ENCODE results near the gene LMOD2. TPM values are rescaled to one million over a fixed set of nuclear protein-coding genes. Genes with fewer than 3 reads are reported as not detected.

The LMOD2 gene
- total RNA-seq, 1 experiment from 2014 or later = not detected

GRCh38 chr7:123635551-123636359 is 19.9 kb upstream of the LMOD2 start:
- Mint-ChIP-seq H3K4me3 (ENCODE audit: unreplicated experiment) (no peak overlapping the region), H3K27ac (ENCODE audit: low read depth, unreplicated experiment) (no peak overlapping the region), H3K4me1 (ENCODE audit: insufficient read depth, unreplicated experiment) (peaks cover 22% of the 10 kb centered on the region), H3K9me3 (ENCODE audit: unreplicated experiment) (no peaks in the 10 kb centered on the region), H3K27me3 (ENCODE audit: insufficient read depth, unreplicated experiment) (no peaks in the 10 kb centered on the region), H3K36me3 (ENCODE audit: insufficient read depth, unreplicated experiment) (no peaks in the 10 kb centered on the region)
- CTCF ChIA-PET = interaction anchor here (0.5 to 2.6 kb wide), 38 partner anchors 9 to 1223 kb away, joined by 3 to 16 read pairs (median 4); no protein-coding TSS in a partner anchor
- peak; percentile 70 for TF ChIP-seq CTCF (IDR thresholded peaks at IDR 0.05; ENCODE audit: unreplicated experiment)
- intact Hi-C loops (cut with micrococcal nuclease) = loop anchor here (1.0 to 5.0 kb wide), 9 partner anchors 39 to 522 kb away; no protein-coding TSS in a partner anchor
- no TSS peak for BruUV-seq (replicated peaks)
- POLR2A ChIA-PET = interaction anchor here (0.6 to 4.4 kb wide), 8 partner anchors 8 to 284 kb away, joined by 3 to 19 read pairs (median 4); partner anchors contain the start of gene WASL
- peak; percentile 59 for DNase-seq (ENCODE audit: unreplicated experiment)

GRCh38 chr7:123637203-123637602 is 18.5 kb upstream of the LMOD2 start:
- no TSS peak for BruUV-seq (replicated peaks)
- Mint-ChIP-seq H3K4me1 (ENCODE audit: insufficient read depth, unreplicated experiment) (peaks cover 22% of the 10 kb centered on the region), H3K9me3 (ENCODE audit: unreplicated experiment) (no peaks in the 10 kb centered on the region), H3K4me3 (ENCODE audit: unreplicated experiment) (no peak overlapping the region), H3K27ac (ENCODE audit: low read depth, unreplicated experiment) (no peak overlapping the region), H3K36me3 (ENCODE audit: insufficient read depth, unreplicated experiment) (no peaks in the 10 kb centered on the region), H3K27me3 (ENCODE audit: insufficient read depth, unreplicated experiment) (no peaks in the 10 kb centered on the region)
- no peak for DNase-seq (ENCODE audit: unreplicated experiment)
- intact Hi-C loops (cut with micrococcal nuclease) = loop anchor here (5.0 kb wide), 1 partner anchor 520 kb away; no protein-coding TSS in a partner anchor
- ChIA-PET CTCF (interaction anchor here (0.5 to 2.6 kb wide), 23 partner anchors 8 to 244 kb away, joined by 3 to 16 read pairs (median 4); no protein-coding TSS in a partner anchor), POLR2A (interaction anchor here (0.6 to 4.4 kb wide), 5 partner anchors 33 to 448 kb away, joined by 3 to 19 read pairs (median 5); partner anchors contain the start of gene WASL)
- no peak for TF ChIP-seq CTCF (IDR thresholded peaks at IDR 0.05; ENCODE audit: unreplicated experiment)

- POLR2A ChIA-PET = interaction anchor here (2.4 to 4.4 kb wide), 2 partner anchors 37 to 112 kb away, joined by 11 to 19 read pairs; partner anchors contain the start of gene WASL
- H3K4me1 Mint-ChIP-seq (ENCODE audit: insufficient read depth, unreplicated experiment) = peaks cover 20% of the 10 kb centered on the region
- intact Hi-C loops (cut with micrococcal nuclease) = loop anchor here (5.0 kb wide), 1 partner anchor 519 kb away; no protein-coding TSS in a partner anchor
- H3K4me3 Mint-ChIP-seq (ENCODE audit: unreplicated experiment) = no peak overlapping the region
- no peaks in the 10 kb centered on the region for H3K9me3 Mint-ChIP-seq (ENCODE audit: unreplicated experiment)
- BruUV-seq (replicated peaks) = no TSS peak
- H3K36me3 Mint-ChIP-seq (ENCODE audit: insufficient read depth, unreplicated experiment) = no peaks in the 10 kb centered on the region
- H3K27me3 Mint-ChIP-seq (ENCODE audit: insufficient read depth, unreplicated experiment) = no peaks in the 10 kb centered on the region
- no peak overlapping the region for H3K27ac Mint-ChIP-seq (ENCODE audit: low read depth, unreplicated experiment)
- CTCF ChIA-PET = interaction anchor here (0.6 to 2.6 kb wide), 10 partner anchors 9 to 234 kb away, joined by 3 to 16 read pairs (median 4); no protein-coding TSS in a partner anchor
- no peak for DNase-seq (ENCODE audit: unreplicated experiment)
- no peak for TF ChIP-seq CTCF (IDR thresholded peaks at IDR 0.05; ENCODE audit: unreplicated experiment)
These were observed 17.8 kb upstream of the LMOD2 start for GRCh38 chr7:123637878-123638277.

GRCh38 chr7:123639631-123640030 is 16.0 kb upstream of the LMOD2 start:
- POLR2A ChIA-PET = no interaction called here
- no peaks in the 10 kb centered on the region for H3K36me3 Mint-ChIP-seq (ENCODE audit: insufficient read depth, unreplicated experiment)
- intact Hi-C loops (cut with micrococcal nuclease) = loop anchor here (5.0 kb wide), 1 partner anchor 518 kb away; no protein-coding TSS in a partner anchor
- no peak overlapping the region for H3K4me3 Mint-ChIP-seq (ENCODE audit: unreplicated experiment)
- H3K27me3 Mint-ChIP-seq (ENCODE audit: insufficient read depth, unreplicated experiment) = no peaks in the 10 kb centered on the region
- H3K4me1 Mint-ChIP-seq (ENCODE audit: insufficient read depth, unreplicated experiment) = peaks cover 23% of the 10 kb centered on the region
- no peak for TF ChIP-seq CTCF (IDR thresholded peaks at IDR 0.05; ENCODE audit: unreplicated experiment)
- no peak for DNase-seq (ENCODE audit: unreplicated experiment)
- no TSS peak for BruUV-seq (replicated peaks)
- no peak overlapping the region for H3K27ac Mint-ChIP-seq (ENCODE audit: low read depth, unreplicated experiment)
- no peaks in the 10 kb centered on the region for H3K9me3 Mint-ChIP-seq (ENCODE audit: unreplicated experiment)
- CTCF ChIA-PET = interaction anchor here (1.2 kb wide), 1 partner anchor 59 kb away, joined by 6 read pairs; no protein-coding TSS in a partner anchor

All from MCF 10A (cell line).